ENCODE results near the gene ITPA. TPM values are rescaled to one million over a fixed set of nuclear protein-coding genes. Genes with fewer than 3 reads are reported as not detected.

ITPA gene
- total and polyA plus RNA-seq, 2 of the 13 experiments (the other 11 are each of a cell fraction or from before 2014, with no cell fraction given): 60.1 to 103 TPM

- TF ChIP-seq ZNF556 (CRISPR knock-in tag; IDR thresholded peaks at IDR 0.05; ENCODE audit: borderline replicate concordance) (0 out of 2 replicates have a peak, but pooled peaks have one; percentile 12), RBAK (CRISPR knock-in tag; IDR thresholded peaks at IDR 0.05) (no peak), HIC2 (CRISPR knock-in tag; IDR thresholded peaks at IDR 0.05; ENCODE audit: low read depth) (no peak), PBX2 (CRISPR knock-in tag; IDR thresholded peaks at IDR 0.05) (no peak), GTF2F1 (IDR thresholded peaks at IDR 0.05; ENCODE audit: low read length) (no peak), REST (IDR thresholded peaks at IDR 0.05; ENCODE audit: borderline replicate concordance in 1 of 2, low read depth in 1 of 2, low read length in 2 of 2) (no peak), ZNF737 (CRISPR knock-in tag; IDR thresholded peaks at IDR 0.05; ENCODE audit: borderline replicate concordance) (peak; percentile 70; the same call in 1 of the 2 replicates), RAD51 (IDR thresholded peaks at IDR 0.05; ENCODE audit: borderline replicate concordance) (no peak), ZNF772 (CRISPR knock-in tag; IDR thresholded peaks at IDR 0.05) (no peak), TCF12 (IDR thresholded peaks at IDR 0.05) (no peak), TCF12 (CRISPR knock-in tag; IDR thresholded peaks at IDR 0.05) (no peak), NFATC3 (CRISPR knock-in tag; IDR thresholded peaks at IDR 0.05) (no peak), DZIP1 (CRISPR knock-in tag; IDR thresholded peaks at IDR 0.05) (no peak)
These were observed 14.8 kb downstream of the ITPA start (continued) for GRCh38 chr20:3223994-3224680.

Measured in HepG2 (cell line).